ENCODE data around the gene TOX2.
A peak's percentile ranks its signal among the peaks of the same experiment; 100 is the strongest.

The TOX2 gene, protein sequence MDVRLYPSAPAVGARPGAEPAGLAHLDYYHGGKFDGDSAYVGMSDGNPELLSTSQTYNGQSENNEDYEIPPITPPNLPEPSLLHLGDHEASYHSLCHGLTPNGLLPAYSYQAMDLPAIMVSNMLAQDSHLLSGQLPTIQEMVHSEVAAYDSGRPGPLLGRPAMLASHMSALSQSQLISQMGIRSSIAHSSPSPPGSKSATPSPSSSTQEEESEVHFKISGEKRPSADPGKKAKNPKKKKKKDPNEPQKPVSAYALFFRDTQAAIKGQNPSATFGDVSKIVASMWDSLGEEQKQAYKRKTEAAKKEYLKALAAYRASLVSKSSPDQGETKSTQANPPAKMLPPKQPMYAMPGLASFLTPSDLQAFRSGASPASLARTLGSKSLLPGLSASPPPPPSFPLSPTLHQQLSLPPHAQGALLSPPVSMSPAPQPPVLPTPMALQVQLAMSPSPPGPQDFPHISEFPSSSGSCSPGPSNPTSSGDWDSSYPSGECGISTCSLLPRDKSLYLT

DNA sequence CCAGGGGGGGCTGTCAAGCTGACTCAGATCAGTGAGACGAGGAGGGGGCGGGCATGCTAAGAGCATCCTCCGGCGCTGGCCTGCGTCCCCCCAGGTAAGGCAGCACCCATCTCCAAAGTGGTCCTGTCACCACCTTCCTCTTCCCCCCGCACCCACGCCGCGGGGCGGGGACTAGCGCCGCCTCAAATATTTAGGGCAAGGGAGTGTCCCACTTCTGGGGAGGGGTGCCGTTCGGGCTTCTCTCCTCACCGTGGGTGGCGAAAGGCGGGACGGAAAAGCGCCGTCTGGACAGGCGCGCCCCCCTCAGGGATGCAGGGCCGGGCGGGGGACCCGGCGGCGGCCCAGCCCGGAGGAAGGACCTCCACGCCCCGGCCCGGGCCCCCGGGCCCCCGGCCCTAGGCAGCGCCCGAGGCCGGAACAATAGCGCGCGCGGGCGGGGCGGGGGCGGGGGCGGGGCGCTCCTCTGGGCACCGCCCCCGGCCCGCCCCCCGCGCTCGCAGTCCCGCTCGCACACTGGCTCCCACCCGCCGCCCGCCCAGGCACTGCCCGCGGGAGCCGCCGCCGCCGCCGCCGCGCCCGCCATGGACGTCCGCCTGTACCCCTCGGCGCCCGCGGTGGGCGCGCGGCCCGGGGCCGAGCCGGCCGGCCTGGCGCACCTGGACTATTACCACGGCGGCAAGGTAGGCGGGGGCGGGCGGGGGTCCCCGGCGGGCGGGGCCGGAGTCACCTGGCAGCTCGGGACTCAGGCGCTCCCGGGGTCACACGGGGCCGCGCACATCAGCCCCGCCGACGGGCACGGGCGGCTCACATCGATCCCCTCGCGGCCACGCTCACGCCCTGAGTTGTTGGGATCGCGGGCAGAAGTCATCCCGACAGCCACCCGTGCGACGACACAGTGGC is at the start of gene TOX2:
TOX2 (plus strand) TSS at position 542 of the 900 bp plus-strand sequence; CDS start at position 582, 40 bp downstream.
- Mint-ChIP-seq H3K27me3 (ENCODE audit: low read depth, poor library complexity) (peaks cover 85% of the 10 kb centered on the region), H3K4me1 (peaks cover 12% of the 10 kb centered on the region), H3K4me3 (peak within 1 kb of the TSS; percentile 88), H3K36me3 (ENCODE audit: low read depth) (peaks cover 7% of the 10 kb centered on the region), H3K9me3 (peaks cover 33% of the 10 kb centered on the region), H3K27ac (no peak within 1 kb of the TSS)
- TF ChIP-seq, protein P1, sequence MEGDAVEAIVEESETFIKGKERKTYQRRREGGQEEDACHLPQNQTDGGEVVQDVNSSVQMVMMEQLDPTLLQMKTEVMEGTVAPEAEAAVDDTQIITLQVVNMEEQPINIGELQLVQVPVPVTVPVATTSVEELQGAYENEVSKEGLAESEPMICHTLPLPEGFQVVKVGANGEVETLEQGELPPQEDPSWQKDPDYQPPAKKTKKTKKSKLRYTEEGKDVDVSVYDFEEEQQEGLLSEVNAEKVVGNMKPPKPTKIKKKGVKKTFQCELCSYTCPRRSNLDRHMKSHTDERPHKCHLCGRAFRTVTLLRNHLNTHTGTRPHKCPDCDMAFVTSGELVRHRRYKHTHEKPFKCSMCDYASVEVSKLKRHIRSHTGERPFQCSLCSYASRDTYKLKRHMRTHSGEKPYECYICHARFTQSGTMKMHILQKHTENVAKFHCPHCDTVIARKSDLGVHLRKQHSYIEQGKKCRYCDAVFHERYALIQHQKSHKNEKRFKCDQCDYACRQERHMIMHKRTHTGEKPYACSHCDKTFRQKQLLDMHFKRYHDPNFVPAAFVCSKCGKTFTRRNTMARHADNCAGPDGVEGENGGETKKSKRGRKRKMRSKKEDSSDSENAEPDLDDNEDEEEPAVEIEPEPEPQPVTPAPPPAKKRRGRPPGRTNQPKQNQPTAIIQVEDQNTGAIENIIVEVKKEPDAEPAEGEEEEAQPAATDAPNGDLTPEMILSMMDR (IDR thresholded peaks at IDR 0.05) = no peak
- peak; percentile 83 for DNase-seq

DNA sequence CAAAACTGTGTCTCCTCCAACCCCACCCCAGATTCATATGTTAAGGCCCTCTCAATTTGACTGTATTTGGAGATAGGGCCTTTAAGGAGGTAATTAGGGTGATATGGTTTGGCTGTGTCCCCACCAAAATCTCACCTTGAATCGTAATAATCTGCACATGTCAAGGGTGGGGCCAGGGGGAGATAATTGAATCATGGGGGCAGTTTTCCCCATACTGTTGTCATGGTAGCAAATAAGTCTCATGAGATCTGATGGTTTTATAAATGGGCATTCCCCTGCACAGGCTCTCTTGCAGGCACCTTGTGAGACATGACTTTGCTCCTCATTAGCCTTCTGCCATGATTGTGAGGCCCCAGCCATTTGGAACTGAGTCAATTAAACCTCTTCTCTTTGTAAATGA is 46.6 kb upstream of the TOX2 start:
- Mint-ChIP-seq H3K4me1 (peaks cover 18% of the 10 kb centered on the region), H3K36me3 (ENCODE audit: low read depth) (no peaks in the 10 kb centered on the region), H3K27ac (no peak overlapping the region), H3K4me3 (no peak overlapping the region), H3K27me3 (ENCODE audit: low read depth, poor library complexity) (peaks cover 5% of the 10 kb centered on the region), H3K9me3 (no peaks in the 10 kb centered on the region)
- DNase-seq = no peak
- TF ChIP-seq, protein P1 (IDR thresholded peaks at IDR 0.05) = no peak

DNA sequence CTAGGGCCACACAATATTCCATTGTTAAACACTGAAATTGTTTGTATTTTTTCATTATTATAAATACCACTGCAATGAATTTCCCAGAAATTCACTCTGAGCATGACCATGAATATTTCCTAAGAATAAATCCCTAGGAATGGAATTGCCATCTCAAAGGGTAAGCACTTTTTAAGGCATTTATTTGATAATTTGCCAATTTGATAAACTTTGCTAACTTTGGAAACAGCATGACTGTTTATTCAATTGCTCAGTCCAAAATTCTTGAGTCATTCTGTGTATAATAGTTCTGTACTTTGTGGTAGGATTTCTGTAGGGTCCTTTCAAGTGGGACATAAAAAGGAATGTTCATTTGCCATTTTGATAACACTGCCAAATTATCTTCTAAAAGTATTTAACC is 44.2 kb upstream of the TOX2 start:
- Mint-ChIP-seq H3K36me3 (ENCODE audit: low read depth) (no peaks in the 10 kb centered on the region), H3K4me3 (no peak overlapping the region), H3K9me3 (no peaks in the 10 kb centered on the region), H3K4me1 (peaks cover 10% of the 10 kb centered on the region), H3K27me3 (ENCODE audit: low read depth, poor library complexity) (peaks cover 10% of the 10 kb centered on the region), H3K27ac (no peak overlapping the region)
- no peak for DNase-seq
- TF ChIP-seq, protein P1 (IDR thresholded peaks at IDR 0.05) = no peak

DNA sequence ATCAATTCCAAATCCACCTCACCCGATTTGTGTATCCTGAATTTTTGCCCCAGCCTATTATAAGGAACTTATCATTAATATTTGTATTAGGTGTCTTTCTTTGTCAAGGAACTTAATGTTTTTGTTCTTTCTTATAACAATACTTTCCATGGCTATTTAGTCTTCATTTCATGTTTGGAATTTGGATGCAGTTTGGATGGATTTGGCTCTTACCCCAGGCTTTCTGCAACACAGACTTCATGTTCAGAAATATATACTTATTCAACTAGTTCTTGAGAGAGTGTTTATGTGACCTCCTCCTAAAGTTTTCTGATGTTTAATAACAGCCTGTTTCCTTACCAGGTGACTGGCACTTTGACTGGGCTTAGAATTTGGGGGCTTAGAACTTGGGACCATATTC is 35.9 kb upstream of the TOX2 start:
- no peak for DNase-seq
- TF ChIP-seq, protein P1 (IDR thresholded peaks at IDR 0.05) = no peak
- no peak overlapping the region for H3K4me3 Mint-ChIP-seq
- H3K27me3 Mint-ChIP-seq (ENCODE audit: low read depth, poor library complexity) = peaks cover 16% of the 10 kb centered on the region
- H3K36me3 Mint-ChIP-seq (ENCODE audit: low read depth) = no peaks in the 10 kb centered on the region
- H3K9me3 Mint-ChIP-seq = peaks cover 16% of the 10 kb centered on the region
- H3K27ac Mint-ChIP-seq = no peak overlapping the region
- H3K4me1 Mint-ChIP-seq = no peaks in the 10 kb centered on the region

DNA sequence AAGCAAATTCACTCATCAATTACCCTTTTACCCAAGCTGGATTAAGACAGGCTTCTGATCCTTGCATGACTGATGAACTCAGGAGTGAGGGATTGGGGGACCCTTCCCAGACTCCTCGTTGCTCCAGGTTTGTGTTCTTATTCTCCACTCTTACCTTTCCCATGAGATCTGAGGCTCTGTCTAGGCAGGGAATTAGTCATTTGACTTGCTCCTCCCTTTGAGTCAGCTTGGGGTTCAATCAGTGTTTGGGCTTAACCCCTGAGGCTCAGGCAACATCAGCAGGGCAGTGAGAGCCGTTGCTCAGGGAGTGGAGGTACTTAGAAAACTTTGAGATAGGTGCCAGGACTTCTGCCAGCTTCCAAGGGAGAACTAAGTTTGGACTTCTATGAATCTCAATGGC is 20.7 kb upstream of the TOX2 start:
- TF ChIP-seq, protein P1 (IDR thresholded peaks at IDR 0.05) = no peak
- no peaks in the 10 kb centered on the region for H3K36me3 Mint-ChIP-seq (ENCODE audit: low read depth)
- no peak for DNase-seq
- no peak overlapping the region for H3K27ac Mint-ChIP-seq
- H3K4me1 Mint-ChIP-seq = peaks cover 22% of the 10 kb centered on the region
- H3K9me3 Mint-ChIP-seq = peaks cover 38% of the 10 kb centered on the region
- H3K4me3 Mint-ChIP-seq = no peak overlapping the region
- peaks cover 3% of the 10 kb centered on the region for H3K27me3 Mint-ChIP-seq (ENCODE audit: low read depth, poor library complexity)
